Measurements from ENCODE around the gene ENPP1.

The ENPP1 gene

GRCh38 chr6:131807644-131808459, at the start of gene ENPP1:
TSS of gene ENPP1 (plus strand) at chr6:131808020. CDS start at chr6:131808036, 16 bp downstream.
- TF ChIP-seq CTCF (IDR thresholded peaks at IDR 0.05) = peak; percentile 71

GRCh38 chr6:131758920-131759319, 48.9 kb upstream of the ENPP1 start:
- no peak overlapping the region for H3K9ac ChIP-seq
- no peaks in the 10 kb centered on the region for H3K4me1 ChIP-seq
- TF ChIP-seq CTCF (IDR thresholded peaks at IDR 0.05) = no peak
- H3K36me3 ChIP-seq (ENCODE audit: control insufficient read depth, insufficient read depth, low read length) = no peaks in the 10 kb centered on the region
- H3K27ac ChIP-seq = no peak overlapping the region
- H2AFZ ChIP-seq = no peak overlapping the region
- H3K27me3 ChIP-seq (ENCODE audit: control insufficient read depth, insufficient read depth, low read length) = no peaks in the 10 kb centered on the region
- no peaks in the 10 kb centered on the region for H3K79me2 ChIP-seq
- H3K4me3 ChIP-seq (ENCODE audit: low read depth, low read length) = no peak overlapping the region
- no peak overlapping the region for H3K4me2 ChIP-seq (ENCODE audit: low read length)
- no peaks in the 10 kb centered on the region for H3K9me3 ChIP-seq (ENCODE audit: control insufficient read depth, low read length)

More at GRCh38 chr6:131807644-131808459, at the start of gene ENPP1:
- peak within 1 kb of the TSS; percentile 91 for H3K27ac ChIP-seq
- H2AFZ ChIP-seq = peak within 1 kb of the TSS; percentile 90
- H3K79me2 ChIP-seq = peaks cover 17% of the 10 kb centered on the region
- H3K4me1 ChIP-seq = peaks cover 7% of the 10 kb centered on the region
- H3K36me3 ChIP-seq (ENCODE audit: control insufficient read depth, insufficient read depth, low read length) = no peaks in the 10 kb centered on the region
- peak within 1 kb of the TSS; percentile 96 for H3K4me2 ChIP-seq (ENCODE audit: low read length)
- peak within 1 kb of the TSS; percentile 61 for H3K9ac ChIP-seq
- no peaks in the 10 kb centered on the region for H3K9me3 ChIP-seq (ENCODE audit: control insufficient read depth, low read length)
- H3K27me3 ChIP-seq (ENCODE audit: control insufficient read depth, insufficient read depth, low read length) = no peaks in the 10 kb centered on the region
- peak within 1 kb of the TSS; percentile 76 for H3K4me3 ChIP-seq (ENCODE audit: low read depth, low read length)

GRCh38 chr6:131761060-131761761, 46.6 kb upstream of the ENPP1 start:
- H3K27ac ChIP-seq = no peak overlapping the region
- H3K4me1 ChIP-seq = no peaks in the 10 kb centered on the region
- H3K4me3 ChIP-seq (ENCODE audit: low read depth, low read length) = no peak overlapping the region
- no peaks in the 10 kb centered on the region for H3K9me3 ChIP-seq (ENCODE audit: control insufficient read depth, low read length)
- H3K4me2 ChIP-seq (ENCODE audit: low read length) = no peak overlapping the region
- TF ChIP-seq CTCF (IDR thresholded peaks at IDR 0.05) = no peak
- H3K79me2 ChIP-seq = no peaks in the 10 kb centered on the region
- H3K36me3 ChIP-seq (ENCODE audit: control insufficient read depth, insufficient read depth, low read length) = no peaks in the 10 kb centered on the region
- H3K27me3 ChIP-seq (ENCODE audit: control insufficient read depth, insufficient read depth, low read length) = no peaks in the 10 kb centered on the region
- no peak overlapping the region for H2AFZ ChIP-seq
- no peak overlapping the region for H3K9ac ChIP-seq

- Histone ChIP-seq H3K4me2 (ENCODE audit: low read length) (no peak overlapping the region), H3K9ac (no peak overlapping the region), H2AFZ (no peak overlapping the region), H3K9me3 (ENCODE audit: control insufficient read depth, low read length) (no peaks in the 10 kb centered on the region), H3K27me3 (ENCODE audit: control insufficient read depth, insufficient read depth, low read length) (no peaks in the 10 kb centered on the region), H3K27ac (no peak overlapping the region), H3K36me3 (ENCODE audit: control insufficient read depth, insufficient read depth, low read length) (no peaks in the 10 kb centered on the region), H3K4me3 (ENCODE audit: low read depth, low read length) (no peak overlapping the region), H3K4me1 (no peaks in the 10 kb centered on the region), H3K79me2 (no peaks in the 10 kb centered on the region)
- no peak for TF ChIP-seq CTCF (IDR thresholded peaks at IDR 0.05)
Observed at GRCh38 chr6:131761762-131762067, 46.1 kb upstream of the ENPP1 start.
